Tibial nerve (tissue), 4 donors: ENCODE results near the gene RDH14.

Source experiments
- EP300 ChIP-seq, 2 donors: sonication (generic); formaldehyde crosslinking; IDR thresholded peaks; one replicate each; pipeline ENCODE4 v1.6.1; 2017; ENCODE audit warnings: antibody characterized with exemption in 2 of 2, mild to moderate bottlenecking in 1 of 2
- POLR2A ChIP-seq, 2 donors: fragments of 450-650 bp; IDR thresholded peaks; one replicate each; pipeline ENCODE4 v1.6.1; 2017; ENCODE audit warnings: antibody characterized with exemption in 2 of 2, mild to moderate bottlenecking in 2 of 2, moderate library complexity in 2 of 2
- TF ChIP-seq, protein P1 (sequence below), 5 experiments: fragments of 200-600 bp in 3 of 5; fragments of 450-650 bp in 2 of 5; sonication (generic) in 3 of 5; IDR thresholded peaks; one replicate each; pipeline ENCODE4 v1.5.1; 2016 to 2019; ENCODE audit warnings: antibody characterized with exemption in 5 of 5, mild to moderate bottlenecking in 3 of 5, moderate library complexity in 2 of 5

- TF ChIP-seq, protein P1, sequence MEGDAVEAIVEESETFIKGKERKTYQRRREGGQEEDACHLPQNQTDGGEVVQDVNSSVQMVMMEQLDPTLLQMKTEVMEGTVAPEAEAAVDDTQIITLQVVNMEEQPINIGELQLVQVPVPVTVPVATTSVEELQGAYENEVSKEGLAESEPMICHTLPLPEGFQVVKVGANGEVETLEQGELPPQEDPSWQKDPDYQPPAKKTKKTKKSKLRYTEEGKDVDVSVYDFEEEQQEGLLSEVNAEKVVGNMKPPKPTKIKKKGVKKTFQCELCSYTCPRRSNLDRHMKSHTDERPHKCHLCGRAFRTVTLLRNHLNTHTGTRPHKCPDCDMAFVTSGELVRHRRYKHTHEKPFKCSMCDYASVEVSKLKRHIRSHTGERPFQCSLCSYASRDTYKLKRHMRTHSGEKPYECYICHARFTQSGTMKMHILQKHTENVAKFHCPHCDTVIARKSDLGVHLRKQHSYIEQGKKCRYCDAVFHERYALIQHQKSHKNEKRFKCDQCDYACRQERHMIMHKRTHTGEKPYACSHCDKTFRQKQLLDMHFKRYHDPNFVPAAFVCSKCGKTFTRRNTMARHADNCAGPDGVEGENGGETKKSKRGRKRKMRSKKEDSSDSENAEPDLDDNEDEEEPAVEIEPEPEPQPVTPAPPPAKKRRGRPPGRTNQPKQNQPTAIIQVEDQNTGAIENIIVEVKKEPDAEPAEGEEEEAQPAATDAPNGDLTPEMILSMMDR (IDR thresholded peaks at IDR 0.05) = no peak
- TF ChIP-seq POLR2A (IDR thresholded peaks at IDR 0.05) (no peak), EP300 (IDR thresholded peaks at IDR 0.05) (no peak)
Measured at GRCh38 chr2:18525852-18526251, 34.6 kb downstream of the RDH14 start.
